H7 (cell line): ENCODE results near the gene NEK10. TPM values are rescaled to one million over a fixed set of nuclear protein-coding genes. Genes with fewer than 3 reads are reported as not detected.

Experiments
- DNase-seq: peaks from one replicate; pipeline ENCODE4 v3.0.0; 2012
- H3K27me3 ChIP-seq: 2 replicates; pipeline ENCODE4 v1.6.0; 2011; ENCODE audit warnings: mild to moderate bottlenecking, low read length; ENCODE audit not compliant: control insufficient read depth, insufficient read depth
- H3K36me3 ChIP-seq: replicated peaks from 2 replicates; pipeline ENCODE4 v1.5.1; 2011; ENCODE audit warnings: low read length; ENCODE audit not compliant: control insufficient read depth, insufficient read depth
- H3K4me3 ChIP-seq: 2 replicates; pipeline ENCODE4 v1.5.1; 2011; ENCODE audit warnings: low read depth, mild to moderate bottlenecking, control low read depth, low read length, moderate library complexity; ENCODE audit not compliant: insufficient read depth
- total RNA-seq: library from RNA; depleted of rRNA; stranded (reverse); fragments of >200 nt; shearing (Covaris generic); gene quantifications from 2 replicates; pipeline ENCODE4 v1.2.3, GENCODE V29; 2014

NEK10 gene
- total RNA-seq, 1 experiment from 2014 or later, result 0.03 TPM

- no peak for DNase-seq
- H3K27me3 ChIP-seq, result no peaks in the 10 kb centered on the region
- no peaks in the 10 kb centered on the region for H3K36me3 ChIP-seq
- no peak overlapping the region for H3K4me3 ChIP-seq
Observed at GRCh38 chr3:27275441-27275990, 93.7 kb downstream of the NEK10 start.

- Histone ChIP-seq H3K4me3 (no peak overlapping the region), H3K27me3 (no peaks in the 10 kb centered on the region), H3K36me3 (no peaks in the 10 kb centered on the region)
- no peak for DNase-seq
Observed at GRCh38 chr3:27271890-27272289, 97.3 kb downstream of the NEK10 start.

DNA sequence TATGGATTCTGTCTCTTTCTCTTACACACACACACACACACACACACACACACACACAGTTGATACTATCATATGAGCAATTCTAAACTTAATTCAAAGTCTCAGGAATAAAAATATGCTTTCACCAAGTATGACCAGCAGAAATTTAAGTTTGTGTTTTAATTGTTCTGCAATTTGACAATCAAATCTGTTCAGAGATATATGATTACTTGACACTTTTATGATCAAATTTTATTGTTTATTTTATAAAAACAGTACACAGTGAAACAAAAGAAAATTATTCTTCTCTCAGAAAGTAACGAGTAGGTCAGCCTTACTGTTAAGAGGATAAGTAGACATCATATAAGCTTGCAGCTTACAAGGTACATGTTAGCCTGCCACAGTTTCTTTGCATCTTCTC lies 114.3 kb downstream of the NEK10 start:
- Histone ChIP-seq H3K4me3 (no peak overlapping the region), H3K27me3 (no peaks in the 10 kb centered on the region), H3K36me3 (no peaks in the 10 kb centered on the region)
- no peak for DNase-seq

DNA sequence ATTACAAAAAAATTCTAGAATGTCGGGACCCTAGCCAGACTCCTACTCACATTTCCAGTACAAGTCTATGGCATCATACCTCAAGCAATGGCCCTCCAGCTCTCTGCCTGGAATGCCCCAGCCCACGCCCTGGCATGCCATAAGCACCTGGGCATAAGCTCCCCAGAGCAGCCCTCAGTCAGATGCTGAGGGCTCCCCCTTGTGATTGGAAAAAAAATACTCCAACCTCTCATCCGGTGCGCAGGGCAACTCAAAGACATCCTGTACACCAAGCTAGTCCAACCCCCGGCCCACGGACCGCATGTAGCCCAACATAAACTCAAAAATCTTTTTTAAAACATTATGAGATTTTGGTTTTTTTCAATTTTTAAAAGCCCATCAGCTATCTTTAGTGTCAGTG lies 115.4 kb downstream of the NEK10 start:
- Histone ChIP-seq H3K36me3 (no peaks in the 10 kb centered on the region), H3K4me3 (no peak overlapping the region), H3K27me3 (no peaks in the 10 kb centered on the region)
- DNase-seq, result peak; percentile 58

DNA sequence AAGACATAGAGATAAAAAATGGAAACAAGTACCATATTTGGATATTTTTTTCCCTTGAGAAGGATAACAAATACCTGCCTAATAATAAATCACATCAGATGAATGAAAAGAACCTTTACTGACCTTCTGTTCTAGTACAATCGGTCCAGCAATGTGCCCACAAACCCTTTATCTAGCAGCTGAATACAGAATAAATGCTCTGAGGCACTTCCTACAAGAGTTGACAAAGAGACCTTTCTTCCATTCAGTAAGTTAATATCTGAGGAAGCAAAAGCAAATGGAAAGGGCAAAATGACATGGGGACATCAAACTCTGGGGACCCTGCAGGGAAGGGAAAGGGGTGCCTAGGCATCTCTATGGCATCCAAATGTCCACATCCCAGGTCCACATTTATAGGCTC lies 115.8 kb downstream of the NEK10 start:
- Histone ChIP-seq H3K36me3 (no peaks in the 10 kb centered on the region), H3K27me3 (no peaks in the 10 kb centered on the region), H3K4me3 (no peak overlapping the region)
- no peak for DNase-seq

- no peaks in the 10 kb centered on the region for H3K27me3 ChIP-seq
- DNase-seq, result no peak
Observed at GRCh38 chr3:27252646-27253045, 116.5 kb downstream of the NEK10 start.

GRCh38 chr3:27244374-27244773 lies 124.8 kb downstream of the NEK10 start:
- no peaks in the 10 kb centered on the region for H3K36me3 ChIP-seq
- H3K4me3 ChIP-seq, result no peak overlapping the region
- no peak for DNase-seq
- no peaks in the 10 kb centered on the region for H3K27me3 ChIP-seq

More at GRCh38 chr3:27252646-27253045, 116.5 kb downstream of the NEK10 start:
- no peaks in the 10 kb centered on the region for H3K36me3 ChIP-seq
- H3K4me3 ChIP-seq, result no peak overlapping the region

- Histone ChIP-seq H3K36me3 (no peaks in the 10 kb centered on the region), H3K27me3 (no peaks in the 10 kb centered on the region), H3K4me3 (no peak overlapping the region)
- DNase-seq, result no peak
Observed at GRCh38 chr3:27239951-27240350, 129.2 kb downstream of the NEK10 start.

DNA sequence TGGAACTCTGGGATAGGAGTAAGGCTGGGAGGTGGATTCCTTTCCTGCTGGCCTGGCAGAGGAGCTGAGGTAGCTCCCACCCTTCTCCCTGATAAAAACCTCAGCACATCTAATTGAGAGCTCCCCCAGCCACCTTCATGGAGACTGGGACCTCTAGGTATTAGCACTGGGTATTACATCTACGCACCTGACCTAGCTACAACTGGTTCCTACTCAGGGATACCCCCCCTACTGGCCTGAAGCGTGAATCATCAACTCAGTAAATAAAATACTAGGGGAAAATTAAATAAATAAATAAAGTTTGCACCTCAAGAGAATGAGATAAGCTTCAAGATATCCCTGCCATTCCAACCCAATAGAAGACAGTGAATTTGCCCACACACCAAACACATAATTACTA lies 140.4 kb downstream of the NEK10 start:
- DNase-seq, result peak; percentile 51
- Histone ChIP-seq H3K36me3 (no peaks in the 10 kb centered on the region), H3K27me3 (no peaks in the 10 kb centered on the region), H3K4me3 (no peak overlapping the region)

- H3K27me3 ChIP-seq, result no peaks in the 10 kb centered on the region
- no peaks in the 10 kb centered on the region for H3K36me3 ChIP-seq
- no peak overlapping the region for H3K4me3 ChIP-seq
- DNase-seq, result no peak
Observed at GRCh38 chr3:27224197-27224596, 145.0 kb downstream of the NEK10 start.

DNA sequence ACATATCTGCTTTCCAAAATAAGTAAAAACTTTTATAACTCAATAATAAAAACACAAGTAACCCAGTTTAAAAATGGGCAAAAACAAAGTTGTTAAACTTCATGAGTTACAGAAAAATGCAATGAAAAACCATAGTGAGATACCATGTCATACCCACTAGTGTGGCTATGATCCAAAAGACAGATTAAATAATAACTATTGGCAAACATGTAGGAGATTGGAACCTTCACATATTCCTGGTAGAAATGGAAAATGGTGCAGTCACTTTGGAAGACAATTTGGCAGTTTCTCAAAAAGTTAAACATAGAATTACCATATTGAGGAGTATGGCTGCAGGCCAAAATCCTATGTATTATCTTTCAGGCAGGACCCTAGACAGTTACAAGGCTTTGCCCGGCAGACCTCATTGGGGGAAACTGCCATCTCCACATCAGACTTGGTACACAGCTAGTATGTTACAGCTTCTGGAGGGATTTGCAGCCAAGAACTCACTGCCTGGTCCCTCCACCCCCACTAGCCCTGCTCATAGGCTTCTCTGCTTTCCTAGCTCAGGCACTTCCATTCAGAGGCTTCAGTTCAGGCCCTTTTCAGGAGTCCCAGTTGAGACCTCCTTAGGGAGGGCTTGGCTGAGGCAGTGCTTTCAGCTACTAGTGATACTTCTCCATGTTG lies 147.8 kb downstream of the NEK10 start:
- no peak overlapping the region for H3K4me3 ChIP-seq
- H3K27me3 ChIP-seq, result no peaks in the 10 kb centered on the region
- H3K36me3 ChIP-seq, result no peaks in the 10 kb centered on the region
- DNase-seq, result no peak

GRCh38 chr3:27220166-27220565 lies 149.0 kb downstream of the NEK10 start:
- Histone ChIP-seq H3K4me3 (no peak overlapping the region), H3K27me3 (no peaks in the 10 kb centered on the region), H3K36me3 (no peaks in the 10 kb centered on the region)
- DNase-seq, result no peak

- no peaks in the 10 kb centered on the region for H3K27me3 ChIP-seq
- no peaks in the 10 kb centered on the region for H3K36me3 ChIP-seq
- no peak for DNase-seq
- no peak overlapping the region for H3K4me3 ChIP-seq
Observed at GRCh38 chr3:27219127-27219845, 149.9 kb downstream of the NEK10 start.

GRCh38 chr3:27216955-27217552 lies 152.1 kb downstream of the NEK10 start:
- DNase-seq, result no peak
- no peak overlapping the region for H3K4me3 ChIP-seq

DNA sequence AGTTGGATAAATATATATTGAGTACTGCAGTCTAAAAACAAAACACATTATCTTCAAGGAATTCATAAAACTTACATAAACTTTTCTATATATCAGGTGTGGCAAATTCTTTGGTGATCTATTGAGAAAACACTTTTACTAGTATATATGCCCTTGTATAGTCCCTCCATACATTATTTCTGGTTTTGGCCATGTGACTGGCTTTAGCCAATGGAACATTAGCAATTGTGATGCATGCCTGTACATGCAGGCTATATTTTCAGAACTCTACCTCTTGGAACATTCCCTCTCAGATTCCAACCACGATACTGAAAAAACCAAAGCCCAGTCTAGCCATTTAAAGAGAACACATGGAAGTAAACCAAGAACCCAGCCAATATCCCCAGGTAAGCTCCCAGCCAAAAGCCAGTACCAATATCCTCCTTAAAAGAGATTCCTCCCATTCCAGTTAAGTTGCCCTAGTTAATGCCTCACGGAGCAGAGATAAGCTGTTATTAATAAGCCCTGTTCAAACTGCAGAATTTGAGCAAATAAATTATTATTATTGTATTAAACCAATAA lies 152.8 kb downstream of the NEK10 start:
- Histone ChIP-seq H3K36me3 (no peaks in the 10 kb centered on the region), H3K27me3 (no peaks in the 10 kb centered on the region), H3K4me3 (no peak overlapping the region)
- DNase-seq, result no peak

More at GRCh38 chr3:27216955-27217552, 152.1 kb downstream of the NEK10 start:
- no peaks in the 10 kb centered on the region for H3K36me3 ChIP-seq
- H3K27me3 ChIP-seq, result no peaks in the 10 kb centered on the region
